PC-9 (cell line): ENCODE results near the gene OR52W1. TPM values are rescaled to one million over a fixed set of nuclear protein-coding genes. Genes with fewer than 3 reads are reported as not detected.

Experiments used
- BruUV-seq: library from RNA; stranded (reverse); fragments of 400-500 nt; replicated peaks from 2 replicates; lab custom pipeline; 2021; lab: Mats Ljungman, UMichigan
- CTCF ChIA-PET: fragments of 300-600 bp; sonication (Branson Sonifier 250); formaldehyde crosslinking; loops from one replicate; lab custom pipeline; 2022; ENCODE audit warnings: antibody characterized with exemption; lab: Charles Lee
- POLR2A ChIA-PET: fragments of 300-600 bp; sonication (Branson Sonifier 250); formaldehyde crosslinking; loops from one replicate; lab custom pipeline; 2022; ENCODE audit warnings: antibody characterized with exemption; ENCODE audit not compliant: unreplicated experiment; lab: Charles Lee
- DNase-seq, 2 experiments: peaks; one replicate each; pipeline versions ENCODE4 v3.0.0 to v3.0.0-alpha.2; 2015 to 2022; ENCODE audit warnings: mixed read lengths in 1 of 2
- H2AFZ ChIP-seq: fragments of 200-600 bp; sonication (generic); 2 replicates; pipeline ENCODE4 v1.8.1; 2017; ENCODE audit warnings: antibody characterized with exemption
- H3F3A ChIP-seq: fragments of 200-600 bp; sonication (generic); 2 replicates; pipeline ENCODE4 v1.8.1; 2017; ENCODE audit warnings: antibody characterized with exemption, mild to moderate bottlenecking, low read depth; ENCODE audit not compliant: insufficient read depth
- H3K27ac ChIP-seq: fragments of 200-600 bp; sonication (generic); 2 replicates; pipeline ENCODE4 v1.6.1; 2016; ENCODE audit warnings: mixed run types
- H3K27me3 ChIP-seq: fragments of 200-600 bp; sonication (generic); 2 replicates; pipeline ENCODE4 v1.6.1; 2016; ENCODE audit warnings: low read depth, mixed run types; ENCODE audit not compliant: insufficient read depth
- H3K36me3 ChIP-seq: fragments of 200-600 bp; sonication (generic); 2 replicates; pipeline ENCODE4 v1.6.1; 2016; ENCODE audit warnings: low read depth, mixed run types
- H3K4me1 ChIP-seq: fragments of 200-600 bp; sonication (generic); replicated peaks from 2 replicates; pipeline ENCODE4 v1.6.1; 2016; ENCODE audit warnings: mixed run types; ENCODE audit not compliant: insufficient read depth
- H3K4me2 ChIP-seq: fragments of 200-600 bp; sonication (generic); 2 replicates; pipeline ENCODE4 v1.6.1; 2017; ENCODE audit warnings: mixed run types
- H3K4me3 ChIP-seq: fragments of 200-600 bp; sonication (generic); 2 replicates; pipeline ENCODE4 v1.6.1; 2016; ENCODE audit warnings: mixed run types
- H3K79me2 ChIP-seq: fragments of 200-600 bp; sonication (generic); 2 replicates; pipeline ENCODE4 v1.6.1; 2017; ENCODE audit warnings: low read depth, mixed run types
- H3K9me2 ChIP-seq: fragments of 200-600 bp; sonication (generic); 2 replicates; pipeline ENCODE4 v1.8.1; 2017; ENCODE audit warnings: mild to moderate bottlenecking; ENCODE audit not compliant: insufficient read depth
- H3K9me3 ChIP-seq: fragments of 200-600 bp; sonication (generic); 2 replicates; pipeline ENCODE4 v1.8.1; 2016; ENCODE audit warnings: low read depth; ENCODE audit not compliant: insufficient read depth
- H4K20me1 ChIP-seq: fragments of 200-600 bp; sonication (generic); 2 replicates; pipeline ENCODE4 v1.8.1; 2017; ENCODE audit not compliant: insufficient read depth
- CTCF ChIP-seq: fragments of 200-600 bp; sonication (generic); conservative IDR thresholded peaks from 2 replicates; pipeline ENCODE4 v1.6.1; 2017; ENCODE audit warnings: mixed run types, antibody characterized with exemption, mild to moderate bottlenecking, moderate library complexity
- EZH2 ChIP-seq: fragments of 200-600 bp; sonication (generic); IDR thresholded peaks from 2 replicates; pipeline ENCODE4 v1.8.0; 2017; ENCODE audit warnings: antibody characterized with exemption, low read depth
- intact Hi-C: fragments of 100-400 bp; cut with micrococcal nuclease; formaldehyde crosslinking; loops from one replicate; pipeline ENCODE4 v1.10.0; 2022; ENCODE audit not compliant: unreplicated experiment
- total RNA-seq: library from RNA; stranded (reverse); gene quantifications from 2 replicates; pipeline ENCODE4 v1.2.3, GENCODE V29; 2021

The OR52W1 gene
- total RNA-seq, 1 experiment from 2014 or later: not detected

- no peaks in the 10 kb centered on the region for H3K79me2 ChIP-seq
- H3K4me1 ChIP-seq: no peaks in the 10 kb centered on the region
- no peaks in the 10 kb centered on the region for H3K9me3 ChIP-seq
- H3K4me2 ChIP-seq: no peak within 1 kb of the TSS
- DNase-seq: no peak
- H3F3A ChIP-seq: no peaks in the 10 kb centered on the region
- no peaks in the 10 kb centered on the region for H3K9me2 ChIP-seq
- H3K27ac ChIP-seq: no peak within 1 kb of the TSS
- no peak within 1 kb of the TSS for H2AFZ ChIP-seq
- no TSS peak for BruUV-seq
- no peak for TF ChIP-seq EZH2
- no peak for TF ChIP-seq CTCF
- ChIA-PET CTCF (no interaction called here), POLR2A (no interaction called here)
- intact Hi-C loops: no loop called here
- no peak within 1 kb of the TSS for H3K4me3 ChIP-seq
- no peaks in the 10 kb centered on the region for H3K36me3 ChIP-seq
- no peaks in the 10 kb centered on the region for H3K27me3 ChIP-seq
- no peaks in the 10 kb centered on the region for H4K20me1 ChIP-seq
Observed at GRCh38 chr11:6205366-6205765, 6.3 kb downstream of the OR52W1 start, which contains the start of gene C11orf42. TSS of gene C11orf42 (plus strand) at chr11:6205557. CDS start at chr11:6205616, 59 bp downstream.

GRCh38 chr11:6206456-6207180 is 7.6 kb downstream of the OR52W1 start:
- intact Hi-C loops: no loop called here
- no peak for DNase-seq
- no peak overlapping the region for H3K4me3 ChIP-seq
- H3K9me2 ChIP-seq: no peaks in the 10 kb centered on the region
- no peak overlapping the region for H2AFZ ChIP-seq
- ChIA-PET POLR2A (no interaction called here), CTCF (no interaction called here)
- H3K27me3 ChIP-seq: no peaks in the 10 kb centered on the region
- H3K36me3 ChIP-seq: no peaks in the 10 kb centered on the region
- H3F3A ChIP-seq: no peaks in the 10 kb centered on the region
- no peaks in the 10 kb centered on the region for H3K79me2 ChIP-seq
- TF ChIP-seq CTCF (no peak), EZH2 (no peak)
- no TSS peak for BruUV-seq
- H3K4me2 ChIP-seq: no peak overlapping the region
- no peaks in the 10 kb centered on the region for H3K9me3 ChIP-seq
- H3K27ac ChIP-seq: no peak overlapping the region
- H3K4me1 ChIP-seq: no peaks in the 10 kb centered on the region
- no peaks in the 10 kb centered on the region for H4K20me1 ChIP-seq

GRCh38 chr11:6209801-6210200 is 10.8 kb downstream of the OR52W1 start:
- Histone ChIP-seq H3K9me2 (no peaks in the 10 kb centered on the region), H3K36me3 (no peaks in the 10 kb centered on the region), H4K20me1 (no peaks in the 10 kb centered on the region), H3K27ac (no peak overlapping the region), H2AFZ (no peak overlapping the region), H3K79me2 (no peaks in the 10 kb centered on the region), H3K9me3 (no peaks in the 10 kb centered on the region), H3F3A (no peaks in the 10 kb centered on the region), H3K27me3 (no peaks in the 10 kb centered on the region), H3K4me1 (no peaks in the 10 kb centered on the region), H3K4me3 (no peak overlapping the region), H3K4me2 (no peak overlapping the region)
- ChIA-PET CTCF (no interaction called here), POLR2A (no interaction called here)
- BruUV-seq: no TSS peak
- TF ChIP-seq EZH2 (no peak), CTCF (no peak)
- intact Hi-C loops: no loop called here
- no peak for DNase-seq
